Kidney (tissue), 14 donors: ENCODE measurements around the gene CPAMD8. TPM values are rescaled to one million over a fixed set of nuclear protein-coding genes. Genes with fewer than 3 reads are reported as not detected.

Experiments used
- DNase-seq, 5 donors: peaks; one replicate each; pipeline ENCODE4 v3.0.0-alpha.2; 2013 to 2020
- FAIRE-seq: peaks from 2 replicates; lab custom pipeline; 2012; peaks lifted over from hg19 to GRCh38; lab: Jason Lieb, UNC
- H3K27ac ChIP-seq, 2 donors: one replicate each; pipeline ENCODE4 v1.7.0; 2013; ENCODE audit warnings: low read depth in 2 of 2, low read length in 2 of 2, inconsistent platforms in 1 of 2
- H3K27me3 ChIP-seq: one replicate; pipeline ENCODE4 v1.7.1; 2013; ENCODE audit warnings: low read length, inconsistent platforms; ENCODE audit not compliant: control insufficient read depth, insufficient read depth
- H3K36me3 ChIP-seq, 3 donors: one replicate each; pipeline versions ENCODE4 v1.7.0 to v1.7.1; 2013; ENCODE audit warnings: low read length in 3 of 3, control low read depth in 1 of 3, inconsistent platforms in 1 of 3; ENCODE audit not compliant: insufficient read depth in 3 of 3, control insufficient read depth in 2 of 3
- H3K4me1 ChIP-seq, 3 donors: one replicate each; pipeline versions ENCODE4 v1.7.0 to v1.7.1; 2013; ENCODE audit warnings: low read length in 3 of 3, inconsistent platforms in 1 of 3, low read depth in 1 of 3; ENCODE audit not compliant: control insufficient read depth in 2 of 3, insufficient read depth in 2 of 3
- H3K4me3 ChIP-seq, 3 donors: one replicate each; pipeline versions ENCODE4 v1.7.0 to v1.8.1; 2013; ENCODE audit warnings: low read length in 3 of 3, control low read depth in 1 of 3, inconsistent platforms in 1 of 3
- H3K9ac ChIP-seq, 3 donors: one replicate each; pipeline versions ENCODE4 v1.7.0 to v1.7.1; 2013; ENCODE audit warnings: low read length in 3 of 3, control low read depth in 1 of 3, inconsistent platforms in 1 of 3
- H3K9me3 ChIP-seq, 3 donors: one replicate each; pipeline versions ENCODE4 v1.7.0 to v1.7.1; 2013; ENCODE audit warnings: low read length in 3 of 3, control low read depth in 1 of 3, inconsistent platforms in 1 of 3; ENCODE audit not compliant: control insufficient read depth in 2 of 3, insufficient read depth in 1 of 3
- intact Hi-C: fragments of 100-400 bp; cut with DNase I; formaldehyde crosslinking; loops from one replicate; pipeline ENCODE4 v1.11.1; 2022
- polyA plus RNA-seq: library from polyadenylated mRNA; stranded (reverse); fragments of 350-450 nt; fragmentation: Illumina TruSeq; extraction: RNeasy Lipid Tissue Mini Kit (QIAGEN cat#74804); gene quantifications from one replicate; pipeline ENCODE4 v1.2.3, GENCODE V29; 2014; ENCODE audit warnings: low read depth, low replicate concordance; ENCODE audit not compliant: insufficient read depth
- total RNA-seq: library from RNA; stranded (reverse); fragmentation: NEBNext Ultra II Directional; extraction: Animal tissue kit (Norgen Biotek cat#: 25700); gene quantifications from one replicate; pipeline ENCODE4 v1.2.1, GENCODE V29; 2021
- TF ChIP-seq, protein P1 (sequence below): IDR thresholded peaks from 3 replicates; pipeline ENCODE4 v1.5.1; 2012; ENCODE audit warnings: mild to moderate bottlenecking, moderate library complexity, borderline replicate concordance; ENCODE audit not compliant: insufficient read depth; ENCODE audit errors: extremely low read depth
- donor health status: control.
- donor health status: control.
- donor health status: control.
- donor health status: control.
- donor health status: control.
- donor health status: DM: yes; HTN: yes; CAD: no.
- donor health status: Normal renal cell carcinoma (clear cell type).

The CPAMD8 gene
- total and polyA plus RNA-seq, 2 donors from 2014 or later: 22.0 to 64.1 TPM

DNA sequence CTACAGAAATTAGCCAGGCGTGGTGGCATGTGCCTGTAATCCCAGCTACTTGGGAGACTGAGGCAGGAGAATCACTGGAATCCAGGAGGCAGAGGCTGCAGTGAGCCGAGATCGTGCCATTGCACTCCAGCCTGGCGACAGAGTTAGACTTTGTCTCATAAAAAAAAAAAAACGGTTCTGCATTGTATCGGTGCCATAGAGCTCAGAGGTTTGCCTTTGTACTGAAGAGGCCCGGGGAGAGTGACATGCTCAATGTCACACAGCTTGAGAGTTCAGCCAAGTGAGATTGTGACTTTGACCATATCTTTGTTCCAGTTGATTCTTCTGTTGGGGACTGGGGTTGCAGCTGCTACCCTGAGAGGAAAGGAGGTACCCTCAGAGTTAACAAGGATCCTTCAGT, 44.3 kb upstream of the CPAMD8 start:
- FAIRE-seq: no peak
- intact Hi-C loops: loop anchor here (10.0 kb wide), 1 partner anchor 74 kb away; no protein-coding TSS in a partner anchor
- no peak for DNase-seq

DNA sequence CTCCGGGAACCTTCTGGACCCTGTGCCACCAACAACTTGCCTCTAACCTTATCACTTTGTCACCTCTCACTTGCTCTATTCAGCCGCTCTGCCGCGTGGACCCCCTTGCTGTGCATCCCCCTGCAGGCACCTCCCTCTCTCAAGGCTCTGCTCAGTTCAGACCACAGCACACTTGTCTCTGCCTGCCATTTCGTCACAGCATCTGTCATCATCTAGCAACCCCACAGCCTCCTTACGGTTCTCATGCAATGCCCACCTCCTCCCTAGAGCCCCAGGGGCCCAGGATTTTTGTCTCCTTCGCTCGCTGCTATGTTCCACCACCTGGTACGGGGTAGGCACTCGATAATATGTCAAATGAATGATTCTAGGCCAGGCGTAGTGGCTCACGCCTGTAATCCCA, 43.8 kb upstream of the CPAMD8 start:
- no peak overlapping the region for H3K9ac ChIP-seq
- peaks cover 0 to 2% (median 0%) of the 10 kb centered on the region in 3 donors for H3K36me3 ChIP-seq
- DNase-seq (no peak), FAIRE-seq (no peak)
- intact Hi-C loops: loop anchor here (10.0 kb wide), 1 partner anchor 74 kb away; no protein-coding TSS in a partner anchor
- no peaks in the 10 kb centered on the region for H3K9me3 ChIP-seq
- peaks cover 0 to 10% (median 8%) of the 10 kb centered on the region in 3 donors for H3K4me1 ChIP-seq
- TF ChIP-seq, protein P1, sequence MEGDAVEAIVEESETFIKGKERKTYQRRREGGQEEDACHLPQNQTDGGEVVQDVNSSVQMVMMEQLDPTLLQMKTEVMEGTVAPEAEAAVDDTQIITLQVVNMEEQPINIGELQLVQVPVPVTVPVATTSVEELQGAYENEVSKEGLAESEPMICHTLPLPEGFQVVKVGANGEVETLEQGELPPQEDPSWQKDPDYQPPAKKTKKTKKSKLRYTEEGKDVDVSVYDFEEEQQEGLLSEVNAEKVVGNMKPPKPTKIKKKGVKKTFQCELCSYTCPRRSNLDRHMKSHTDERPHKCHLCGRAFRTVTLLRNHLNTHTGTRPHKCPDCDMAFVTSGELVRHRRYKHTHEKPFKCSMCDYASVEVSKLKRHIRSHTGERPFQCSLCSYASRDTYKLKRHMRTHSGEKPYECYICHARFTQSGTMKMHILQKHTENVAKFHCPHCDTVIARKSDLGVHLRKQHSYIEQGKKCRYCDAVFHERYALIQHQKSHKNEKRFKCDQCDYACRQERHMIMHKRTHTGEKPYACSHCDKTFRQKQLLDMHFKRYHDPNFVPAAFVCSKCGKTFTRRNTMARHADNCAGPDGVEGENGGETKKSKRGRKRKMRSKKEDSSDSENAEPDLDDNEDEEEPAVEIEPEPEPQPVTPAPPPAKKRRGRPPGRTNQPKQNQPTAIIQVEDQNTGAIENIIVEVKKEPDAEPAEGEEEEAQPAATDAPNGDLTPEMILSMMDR: no peak
- H3K27ac ChIP-seq: no peak overlapping the region
- H3K27me3 ChIP-seq: no peaks in the 10 kb centered on the region
- H3K4me3 ChIP-seq: no peak overlapping the region

More for the DNA sequence above, 44.3 kb upstream of the CPAMD8 start:
- Histone ChIP-seq H3K9me3 (no peaks in the 10 kb centered on the region), H3K36me3 (peaks cover 0 to 2% (median 0%) of the 10 kb centered on the region in 3 donors), H3K27me3 (no peaks in the 10 kb centered on the region), H3K4me3 (no peak overlapping the region), H3K9ac (no peak overlapping the region), H3K4me1 (peaks cover 0 to 10% (median 8%) of the 10 kb centered on the region in 3 donors), H3K27ac (no peak overlapping the region)
- TF ChIP-seq, protein P1: no peak

DNA sequence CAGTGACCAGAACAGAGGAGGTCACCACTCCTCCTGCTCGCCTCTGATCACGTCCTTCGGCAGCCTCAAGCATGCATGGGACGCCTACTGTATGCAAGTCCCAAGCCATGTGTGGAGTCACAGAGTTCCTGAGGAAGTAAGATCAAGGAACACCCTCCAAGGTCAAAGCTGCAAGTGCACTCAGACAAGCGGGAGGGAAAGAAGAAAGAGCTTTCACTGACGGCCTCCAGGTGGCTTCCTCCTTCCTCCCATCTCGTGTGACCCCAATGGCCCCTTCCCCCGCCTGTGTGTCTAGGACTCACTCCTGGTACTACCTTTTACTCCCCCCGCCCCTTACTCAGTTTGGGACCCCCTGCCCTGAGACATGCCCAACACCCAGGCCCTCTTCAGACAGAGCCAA, 42.6 kb upstream of the CPAMD8 start:
- no peak for DNase-seq
- Histone ChIP-seq H3K36me3 (peaks cover 0 to 2% (median 0%) of the 10 kb centered on the region in 3 donors), H3K9ac (no peak overlapping the region), H3K27ac (no peak overlapping the region), H3K9me3 (no peaks in the 10 kb centered on the region), H3K4me3 (no peak overlapping the region), H3K27me3 (no peaks in the 10 kb centered on the region), H3K4me1 (peaks cover 0 to 2% (median under 1%) of the 10 kb centered on the region in 3 donors)
- TF ChIP-seq, protein P1: no peak
- intact Hi-C loops: loop anchor here (10.0 kb wide), 1 partner anchor 216 kb away; the partner anchor contains the start of gene ANKLE1
- no peak for FAIRE-seq

DNA sequence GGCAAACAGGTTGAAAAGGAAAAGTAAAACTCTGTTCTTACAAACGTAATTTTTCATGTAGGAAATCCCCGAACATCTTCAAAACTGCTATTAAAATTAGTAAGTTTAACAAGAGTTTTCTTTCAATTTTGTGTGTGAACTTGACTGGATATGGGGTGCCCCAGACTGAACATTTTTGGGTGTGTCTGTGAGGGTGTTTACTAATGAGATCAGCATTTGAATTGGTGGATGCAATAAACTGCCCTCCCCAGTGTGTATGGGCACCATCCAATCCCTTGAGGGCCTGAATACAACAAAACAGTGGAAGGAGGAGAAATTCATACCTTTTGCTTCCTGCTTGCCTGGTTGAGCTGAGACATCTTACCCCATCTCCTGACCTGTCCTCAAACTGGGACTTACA, 36.8 kb upstream of the CPAMD8 start:
- H3K4me1 ChIP-seq: no peaks in the 10 kb centered on the region
- DNase-seq: no peak
- H3K4me3 ChIP-seq: no peak overlapping the region
- H3K9ac ChIP-seq: no peak overlapping the region
- no peaks in the 10 kb centered on the region for H3K27me3 ChIP-seq
- H3K9me3 ChIP-seq: peaks cover 0 to 9% (median 0%) of the 10 kb centered on the region in 3 donors
- no peak for FAIRE-seq
- no peak overlapping the region for H3K27ac ChIP-seq
- intact Hi-C loops: loop anchor here (10.0 kb wide), 1 partner anchor 221 kb away; the partner anchor contains the start of gene ANKLE1
- TF ChIP-seq, protein P1: no peak
- H3K36me3 ChIP-seq: peaks cover 3 to 13% (median 8%) of the 10 kb centered on the region in 3 donors
